HG02610 (cell line): ENCODE measurements around the gene ARMC7.

ENCODE experiments used
- ATAC-seq: cut with Tn5 transposase; IDR thresholded peaks from one replicate; pipeline ENCODE4 v1.9.1; 2021; ENCODE audit warnings: mild to moderate bottlenecking, moderate library complexity; ENCODE audit not compliant: unreplicated experiment

ARMC7 gene

GRCh38 chr17:75098861-75099260 is 10.9 kb upstream of the ARMC7 start:
- no peak for ATAC-seq

GRCh38 chr17:75099881-75100595 is 9.7 kb upstream of the ARMC7 start:
- no peak for ATAC-seq

DNA sequence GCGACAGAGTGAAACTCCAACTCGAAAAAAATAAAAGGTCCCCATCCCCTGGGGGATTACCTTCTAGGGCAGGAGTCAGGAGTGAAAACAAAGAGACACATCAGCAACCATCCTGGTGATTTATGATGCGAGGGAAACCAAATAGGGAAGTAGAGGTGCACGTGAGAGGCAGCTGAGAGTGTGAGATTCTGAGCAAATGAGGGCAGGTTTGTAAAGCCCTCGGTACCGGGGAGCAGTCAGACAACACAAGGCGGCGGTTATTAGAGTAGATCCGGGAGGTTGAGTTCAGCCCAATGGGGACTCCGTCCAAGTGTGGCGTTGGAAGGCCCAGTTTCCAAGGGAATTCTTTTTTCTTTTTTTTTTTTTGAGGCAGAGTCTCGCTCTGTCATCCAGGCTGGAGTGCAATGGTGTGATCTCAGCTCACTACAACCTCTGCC is 7.4 kb upstream of the ARMC7 start:
- ATAC-seq = no peak

GRCh38 chr17:75103601-75104554 is 5.9 kb upstream of the ARMC7 start:
- no peak for ATAC-seq

DNA sequence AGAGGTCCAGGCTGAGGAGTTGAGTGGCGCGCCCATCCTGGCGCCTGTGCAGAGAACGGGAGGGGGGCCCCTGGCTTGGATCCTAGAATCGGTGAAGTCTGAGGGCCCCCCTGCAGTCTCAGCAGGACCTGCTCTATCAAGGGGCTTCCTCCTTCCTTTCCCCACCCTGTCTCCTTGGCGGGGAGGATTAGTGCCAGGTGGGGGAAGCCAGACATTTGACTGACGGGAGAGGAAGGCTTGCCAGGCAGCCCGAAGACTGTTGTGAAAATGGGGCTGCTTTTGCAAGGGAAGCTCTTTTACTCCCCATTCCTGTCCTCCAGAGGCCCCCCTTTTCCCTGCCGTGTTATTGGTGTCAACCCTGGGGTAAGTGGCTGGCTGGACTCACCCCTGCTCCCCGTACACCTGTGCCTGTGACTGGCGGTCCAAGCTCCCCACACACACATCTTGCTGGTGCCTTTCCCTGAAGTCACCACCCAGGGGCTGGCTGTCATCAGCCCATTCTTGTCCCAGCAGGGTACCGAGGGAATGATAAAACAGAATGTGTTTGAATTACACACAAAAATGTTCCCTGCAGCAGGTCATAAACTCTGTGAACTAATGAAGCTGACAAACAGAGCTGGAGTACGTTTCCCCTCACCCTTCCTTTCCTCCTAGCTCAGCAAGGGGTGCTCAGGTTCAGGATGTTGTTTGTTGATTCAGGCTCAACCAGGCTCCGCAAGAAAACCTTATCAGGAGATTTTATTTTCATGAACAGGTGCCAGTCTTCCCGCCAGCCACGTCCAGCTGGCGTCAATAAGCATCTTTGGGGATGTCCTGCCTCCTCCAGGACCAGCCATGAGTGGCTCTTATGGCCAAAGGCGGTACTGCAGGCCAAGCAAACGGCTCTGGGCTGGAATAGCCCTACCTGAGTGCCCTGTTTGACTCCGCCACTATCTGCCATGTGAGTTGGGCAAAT is 4.4 kb upstream of the ARMC7 start:
- ATAC-seq = no peak

- ATAC-seq = no peak
Measured at GRCh38 chr17:75108193-75108592, 1.6 kb upstream of the ARMC7 start.

GRCh38 chr17:75109046-75109406 is 743 bp upstream of the ARMC7 start:
- ATAC-seq = no peak

DNA sequence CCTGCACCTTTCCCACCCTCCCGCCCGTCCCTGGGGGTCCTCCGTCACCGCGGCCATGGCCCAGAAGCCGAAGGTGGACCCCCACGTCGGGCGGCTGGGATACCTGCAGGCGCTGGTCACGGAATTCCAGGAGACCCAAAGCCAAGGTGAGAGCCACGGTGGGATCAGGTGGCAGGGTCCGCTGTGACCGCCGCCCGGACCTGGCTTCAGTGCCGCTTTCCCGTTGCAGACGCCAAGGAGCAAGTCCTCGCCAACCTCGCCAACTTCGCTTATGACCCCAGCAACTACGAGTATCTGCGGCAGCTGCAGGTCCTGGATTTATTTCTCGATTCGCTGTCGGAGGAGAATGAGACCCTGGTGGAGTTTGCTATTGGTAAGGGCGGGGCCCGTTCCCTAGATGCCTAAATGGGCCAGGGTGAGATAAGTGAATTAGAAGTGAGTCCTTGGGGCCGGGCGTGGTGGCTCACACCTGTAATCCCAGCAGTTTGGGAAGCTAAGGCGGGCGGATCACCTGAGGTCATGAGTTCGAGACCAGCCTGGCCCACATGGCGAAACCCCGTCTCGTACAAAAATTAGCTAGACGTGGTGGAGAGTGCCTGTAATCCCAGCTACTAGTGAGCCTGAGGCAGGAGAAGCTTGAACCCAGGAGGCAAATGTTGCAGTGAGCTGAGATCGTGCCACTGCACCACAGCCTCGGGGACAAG is 617 bp downstream of the ARMC7 start:
- no peak for ATAC-seq

- no peak for ATAC-seq
Measured at GRCh38 chr17:75111777-75112335, 2.1 kb downstream of the ARMC7 start.

DNA sequence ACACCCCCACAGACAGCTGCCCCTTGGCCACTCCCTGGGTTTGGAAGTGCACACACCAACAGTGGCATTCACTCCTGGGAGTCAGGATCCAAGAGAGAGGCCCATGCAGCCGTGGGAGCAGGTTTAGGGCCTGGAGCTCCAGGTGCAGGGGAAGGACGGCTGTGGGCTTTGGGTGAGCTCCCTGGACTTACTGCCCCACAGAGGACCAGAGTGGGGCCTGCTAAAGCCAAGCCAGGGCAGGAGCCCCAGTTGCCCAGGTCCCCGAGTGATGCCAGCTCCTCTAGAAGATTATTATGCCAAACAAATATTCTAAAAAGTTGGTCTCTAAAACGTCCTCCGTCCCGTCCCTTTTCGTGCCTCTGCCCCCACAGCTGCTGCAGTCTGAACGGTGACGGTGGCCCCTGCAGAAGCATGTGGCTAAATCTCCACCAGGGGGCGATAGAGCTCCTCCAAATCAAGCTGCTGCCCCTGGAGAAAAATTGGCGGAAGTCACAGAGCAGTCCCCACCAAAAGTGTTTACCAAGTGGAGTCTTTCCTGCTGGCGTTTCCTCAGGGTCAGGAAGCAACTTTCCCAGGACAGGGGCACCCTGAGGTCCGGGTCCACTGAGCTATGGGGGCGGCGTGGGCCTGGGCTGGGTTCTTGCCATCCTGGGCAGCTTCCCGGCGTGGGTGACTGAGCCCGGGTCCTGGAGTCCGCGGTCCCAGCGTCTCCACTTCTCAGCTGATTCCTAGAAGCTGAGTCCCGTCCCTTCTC is 4.2 kb downstream of the ARMC7 start:
- ATAC-seq = peak; percentile 27

DNA sequence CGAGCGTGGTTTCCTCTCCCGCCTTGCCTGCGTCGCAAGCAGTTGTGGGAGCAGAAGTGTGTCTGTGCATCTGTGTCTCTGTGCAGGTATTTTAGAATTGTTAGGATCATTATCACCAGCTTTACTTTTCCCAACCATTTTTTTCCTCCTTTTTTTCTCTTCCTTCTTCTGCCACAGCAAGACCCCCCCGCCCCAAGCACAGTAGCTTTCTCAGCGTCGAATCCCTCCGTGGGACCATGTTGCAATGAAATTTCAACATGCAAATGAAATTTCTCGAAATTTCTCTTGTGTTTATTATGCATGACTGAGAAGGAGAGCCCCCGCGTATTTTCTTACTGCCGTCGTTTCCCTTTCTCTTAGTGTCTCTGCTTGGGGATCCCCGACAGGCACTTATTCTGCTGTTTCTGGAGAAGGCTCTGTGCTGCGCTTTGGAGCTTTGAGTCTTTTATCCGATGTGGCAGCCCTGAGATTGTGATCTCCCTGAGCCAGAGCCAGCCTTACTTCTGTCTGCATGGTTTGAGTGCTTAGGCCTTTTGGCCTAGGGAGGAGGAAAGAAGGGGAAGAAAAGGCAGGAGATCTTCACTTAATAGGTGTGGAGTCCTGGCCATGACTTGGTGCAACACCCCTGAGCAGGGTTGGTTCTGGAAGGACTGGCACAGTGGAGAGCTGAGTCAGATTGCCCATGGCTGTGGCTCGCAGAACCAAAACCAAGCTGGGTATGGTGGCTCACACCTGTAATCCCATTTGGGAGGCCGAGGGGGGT is 5.0 kb downstream of the ARMC7 start:
- ATAC-seq = no peak

GRCh38 chr17:75115555-75115954 is 5.8 kb downstream of the ARMC7 start:
- ATAC-seq = no peak

- no peak for ATAC-seq
Measured at GRCh38 chr17:75116737-75117136, 7.0 kb downstream of the ARMC7 start.

DNA sequence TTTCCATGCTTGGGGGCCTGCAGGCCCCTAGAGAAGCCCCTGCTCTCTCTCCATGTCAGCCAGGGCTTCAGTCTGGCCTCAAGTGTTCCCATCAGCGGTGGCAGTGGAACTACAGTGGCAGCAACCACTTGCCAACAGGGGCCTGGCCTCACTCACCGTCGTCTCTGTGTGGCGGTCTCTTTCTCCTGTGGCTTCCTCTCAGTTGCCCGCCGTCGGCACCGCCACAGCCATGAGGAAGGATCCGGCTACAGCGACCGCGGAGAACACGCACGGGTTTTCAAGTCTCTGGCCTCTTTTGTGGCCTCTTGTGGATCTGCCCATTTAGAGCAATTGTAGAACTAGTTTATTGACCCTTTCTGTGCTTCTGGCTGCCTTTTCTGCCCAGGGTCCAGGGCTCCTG is 8.5 kb downstream of the ARMC7 start:
- ATAC-seq = no peak

DNA sequence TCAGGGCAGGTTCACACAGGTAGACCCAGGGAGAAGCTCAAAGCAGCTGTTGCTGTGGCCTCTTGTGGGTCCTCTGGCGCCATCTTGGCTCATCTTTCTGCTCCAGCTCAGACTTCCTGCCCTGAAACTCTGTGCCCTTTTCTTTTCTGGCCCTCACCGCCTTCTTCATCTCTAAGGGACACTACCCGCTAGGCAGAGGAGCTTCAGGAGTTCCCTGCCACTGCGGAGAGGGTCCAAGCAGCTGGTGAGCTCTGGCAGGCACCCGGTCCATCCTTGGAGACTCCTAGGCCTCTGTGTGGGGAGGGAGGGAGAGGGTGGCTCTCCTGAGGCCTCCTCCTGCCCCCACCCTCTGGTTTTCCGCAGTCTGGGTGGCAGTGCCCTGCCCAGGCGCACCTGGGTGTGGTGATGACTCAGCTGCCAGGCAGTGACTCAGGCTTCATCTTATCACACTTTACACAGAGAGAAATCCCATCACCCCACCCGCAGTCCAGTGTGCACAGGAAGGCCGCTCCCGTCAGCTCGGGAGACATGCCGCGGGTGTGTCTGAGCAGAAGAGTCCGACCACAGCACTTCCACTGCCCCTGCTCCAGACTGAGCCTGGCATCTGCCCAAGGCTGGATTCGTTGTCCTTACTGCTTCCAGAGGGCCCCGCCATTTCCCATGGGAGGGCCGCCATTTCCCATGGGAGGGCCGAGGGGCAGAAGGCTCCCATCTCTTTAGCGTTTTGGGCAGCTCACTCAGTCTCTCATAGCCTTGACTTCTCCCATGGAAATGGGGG is 14.5 kb downstream of the ARMC7 start:
- no peak for ATAC-seq

DNA sequence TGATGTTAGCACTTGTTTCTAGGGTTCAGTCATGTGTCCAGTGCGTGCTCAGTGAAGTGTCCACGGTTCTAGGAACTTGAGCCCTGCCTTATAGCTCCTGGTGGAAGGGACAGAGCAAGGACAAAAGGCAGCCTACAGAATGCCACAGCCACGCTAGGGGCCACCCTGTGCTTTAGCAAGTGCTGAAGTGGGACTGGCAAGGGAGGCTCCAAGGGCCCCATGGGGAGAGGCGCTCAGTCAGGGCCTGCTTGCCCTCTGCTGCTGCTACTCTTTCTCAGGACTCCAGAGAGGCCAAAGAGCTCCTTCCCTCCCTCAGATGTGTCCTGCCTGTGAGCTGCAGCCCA is 15.0 kb downstream of the ARMC7 start:
- ATAC-seq = no peak

DNA sequence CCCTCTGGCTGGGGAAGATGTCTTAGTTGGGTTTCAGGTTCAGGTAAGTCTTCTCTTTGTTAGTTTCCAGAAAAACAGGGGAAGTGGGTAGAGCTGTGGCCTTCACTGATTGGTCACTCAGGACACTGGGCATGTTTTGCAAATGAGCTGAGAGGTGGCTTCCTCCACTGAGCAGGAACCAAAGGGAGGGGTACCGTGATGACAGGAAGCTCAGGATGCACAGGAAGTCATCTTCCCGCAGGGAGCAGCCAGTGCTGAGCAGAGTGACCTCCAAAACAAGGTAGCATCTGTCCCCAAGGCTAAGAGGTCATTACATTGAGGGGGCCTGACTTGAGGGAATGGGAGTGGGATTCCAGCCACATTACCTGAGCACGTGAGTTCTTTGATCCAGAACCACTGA is 16.2 kb downstream of the ARMC7 start:
- no peak for ATAC-seq

DNA sequence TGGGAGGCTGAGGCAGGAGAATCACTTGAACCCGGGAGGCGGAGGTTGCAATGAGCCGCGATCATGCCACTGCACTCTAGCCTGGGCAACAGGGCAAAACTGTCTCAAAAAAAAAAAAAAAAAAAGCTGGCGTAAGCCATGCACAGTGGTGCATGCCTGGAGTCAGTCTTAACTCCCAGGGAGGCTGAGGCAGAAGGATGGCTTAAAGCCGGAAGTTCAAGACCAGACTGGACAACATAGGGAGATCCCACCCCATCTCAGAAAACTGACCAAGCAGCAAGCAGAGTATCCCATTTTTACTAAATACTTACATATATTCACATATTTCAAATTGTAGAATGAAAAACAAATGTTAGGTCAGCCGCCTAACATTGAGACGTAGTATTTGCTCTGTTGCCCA is 17.2 kb downstream of the ARMC7 start:
- ATAC-seq = no peak
